Lower leg skin (tissue), 4 donors: Measurements from ENCODE around the gene GMPR. TPM values are rescaled to one million over a fixed set of nuclear protein-coding genes. Genes with fewer than 3 reads are reported as not detected.
"Not testable (repeated sequence)": the region's sequence is repeated elsewhere in the genome, so short reads cannot be mapped to it uniquely, and the experiment has no call there.

Source experiments
- DNase-seq, 2 donors: peaks; one replicate each; pipeline ENCODE4 v3.0.0-alpha.2; 2019; ENCODE audit warnings: low spot score in 2 of 2
- H3K4me3 ChIP-seq: fragments of 200-600 bp; sonication (generic); 2 replicates; pipeline ENCODE4 v1.5.1; 2017; ENCODE audit warnings: mild to moderate bottlenecking, low read depth; ENCODE audit not compliant: poor library complexity, severe bottlenecking
- POLR2A ChIP-seq, 2 donors: fragments of 450-650 bp; IDR thresholded peaks; one replicate each; pipeline ENCODE4 v1.6.1; 2016 to 2017; ENCODE audit warnings: antibody characterized with exemption in 2 of 2, mild to moderate bottlenecking in 1 of 2, moderate library complexity in 1 of 2
- WGBS, 2 donors: methylation state at CpG; one replicate each; pipeline ENCODE4 v1.1.5; 2018; 5-methylcytosine and 5-hydroxymethylcytosine counted together
- intact Hi-C: fragments of 100-400 bp; cut with DNase I; formaldehyde crosslinking; loops from one replicate; pipeline ENCODE4 v1.15.0; 2023; ENCODE audit warnings: low total_unique reads
- total RNA-seq, 4 donors: library from RNA; depleted of rRNA; stranded (reverse); fragments of >200 nt; gene quantifications; one replicate each; pipeline ENCODE4 v1.1.0, GENCODE V29; 2016
- TF ChIP-seq, protein P1 (sequence below), 3 donors: fragments of 450-650 bp; IDR thresholded peaks; one replicate each; pipeline ENCODE4 v1.5.1; 2016; ENCODE audit warnings: antibody characterized with exemption in 3 of 3, mild to moderate bottlenecking in 3 of 3, moderate library complexity in 2 of 3

GMPR gene
- total RNA-seq, 4 donors from 2014 or later: 5.2 to 26.7 (median 10.6) TPM

DNA sequence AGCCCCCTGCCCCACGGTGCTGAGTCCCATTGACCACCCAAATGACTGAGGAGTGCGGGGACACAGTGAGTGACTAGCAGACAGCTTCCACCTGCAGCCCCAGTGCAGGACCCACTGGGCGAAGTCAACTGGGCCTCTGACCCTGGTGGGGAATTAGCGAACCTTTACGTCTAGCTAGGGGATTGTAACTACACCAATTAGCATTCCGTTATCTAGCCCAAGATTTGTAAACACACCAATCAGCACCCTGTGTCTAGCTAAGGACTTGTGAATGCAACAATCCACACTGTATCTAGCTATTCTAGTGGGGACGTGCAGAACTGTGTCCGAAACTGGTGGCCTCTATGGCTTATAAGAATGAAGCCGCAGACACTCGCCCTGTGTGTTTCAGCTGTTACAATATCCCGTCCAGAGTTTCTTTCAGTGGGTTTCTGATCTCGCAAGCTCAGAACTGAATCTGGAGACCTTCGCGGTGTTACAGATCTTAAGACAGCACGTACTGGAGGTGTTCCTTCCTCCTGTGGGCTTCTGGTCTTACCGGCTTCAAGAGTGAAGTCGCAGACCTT lies 21.1 kb upstream of the GMPR start:
- intact Hi-C loops: no loop called here

DNA sequence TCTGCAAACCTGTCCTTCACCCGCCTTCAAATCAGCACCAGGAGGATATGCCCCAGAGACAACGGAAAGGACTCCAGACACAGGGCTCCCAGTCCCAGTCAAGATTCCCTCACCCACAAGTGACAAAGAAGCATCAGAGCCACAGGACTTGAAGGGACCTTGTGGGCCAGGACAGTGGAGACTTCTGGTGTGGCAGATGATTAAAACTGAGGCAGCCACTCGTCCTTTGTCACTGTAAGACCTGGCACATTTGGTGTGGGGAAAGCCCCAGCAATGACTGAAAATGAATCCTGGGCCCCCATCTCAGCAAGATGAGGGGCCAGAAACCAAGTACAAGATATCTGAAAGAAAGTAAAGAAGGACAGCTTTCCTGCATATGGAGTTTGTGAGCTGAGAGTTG lies 15.6 kb upstream of the GMPR start:
- H3K4me3 ChIP-seq: no peak overlapping the region
- DNase-seq: peak in 1 of 2 donors; percentile 70
- intact Hi-C loops: no loop called here
- TF ChIP-seq POLR2A (IDR thresholded peaks at IDR 0.05): no peak
- TF ChIP-seq, protein P1, sequence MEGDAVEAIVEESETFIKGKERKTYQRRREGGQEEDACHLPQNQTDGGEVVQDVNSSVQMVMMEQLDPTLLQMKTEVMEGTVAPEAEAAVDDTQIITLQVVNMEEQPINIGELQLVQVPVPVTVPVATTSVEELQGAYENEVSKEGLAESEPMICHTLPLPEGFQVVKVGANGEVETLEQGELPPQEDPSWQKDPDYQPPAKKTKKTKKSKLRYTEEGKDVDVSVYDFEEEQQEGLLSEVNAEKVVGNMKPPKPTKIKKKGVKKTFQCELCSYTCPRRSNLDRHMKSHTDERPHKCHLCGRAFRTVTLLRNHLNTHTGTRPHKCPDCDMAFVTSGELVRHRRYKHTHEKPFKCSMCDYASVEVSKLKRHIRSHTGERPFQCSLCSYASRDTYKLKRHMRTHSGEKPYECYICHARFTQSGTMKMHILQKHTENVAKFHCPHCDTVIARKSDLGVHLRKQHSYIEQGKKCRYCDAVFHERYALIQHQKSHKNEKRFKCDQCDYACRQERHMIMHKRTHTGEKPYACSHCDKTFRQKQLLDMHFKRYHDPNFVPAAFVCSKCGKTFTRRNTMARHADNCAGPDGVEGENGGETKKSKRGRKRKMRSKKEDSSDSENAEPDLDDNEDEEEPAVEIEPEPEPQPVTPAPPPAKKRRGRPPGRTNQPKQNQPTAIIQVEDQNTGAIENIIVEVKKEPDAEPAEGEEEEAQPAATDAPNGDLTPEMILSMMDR (IDR thresholded peaks at IDR 0.05): no peak
- WGBS, 2 donors: 88 to 89% methylated on average over 3 of the region's 3 CpGs

More for the DNA sequence above, 21.1 kb upstream of the GMPR start:
- peak in 1 of 2 donors; percentile 42 for DNase-seq
- TF ChIP-seq, protein P1 (IDR thresholded peaks at IDR 0.05): no peak
- no peak for TF ChIP-seq POLR2A (IDR thresholded peaks at IDR 0.05)
- H3K4me3 ChIP-seq: no peak overlapping the region
- 93 to 95% methylated on average over 17 of the region's 17 CpGs for WGBS, 2 donors

DNA sequence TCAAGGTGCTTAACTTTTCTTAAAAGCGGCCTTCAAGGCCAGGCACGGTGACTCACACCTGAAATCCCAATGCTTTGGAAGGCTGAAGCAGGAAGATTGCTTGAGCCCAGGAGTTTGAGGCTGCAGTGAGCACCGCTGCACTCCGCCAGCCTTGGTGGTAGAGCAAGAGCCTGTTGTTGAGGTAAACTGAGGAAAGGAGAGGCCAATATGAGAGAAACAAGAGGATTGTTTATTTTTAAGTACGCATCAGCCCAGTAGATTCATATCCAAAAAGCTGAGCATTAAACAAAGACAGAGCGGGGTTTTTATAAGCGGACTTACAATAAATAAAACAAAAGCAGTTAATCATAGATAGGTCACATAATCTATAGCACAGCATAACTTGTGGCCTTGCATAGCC lies 15.0 kb upstream of the GMPR start:
- 95 to 96% methylated on average over 7 of the region's 7 CpGs for WGBS, 2 donors
- H3K4me3 ChIP-seq: no peak overlapping the region
- intact Hi-C loops: no loop called here
- peak in 1 of 2 donors; percentile 20 for DNase-seq
- TF ChIP-seq POLR2A (IDR thresholded peaks at IDR 0.05): no peak
- TF ChIP-seq, protein P1 (IDR thresholded peaks at IDR 0.05): no peak

DNA sequence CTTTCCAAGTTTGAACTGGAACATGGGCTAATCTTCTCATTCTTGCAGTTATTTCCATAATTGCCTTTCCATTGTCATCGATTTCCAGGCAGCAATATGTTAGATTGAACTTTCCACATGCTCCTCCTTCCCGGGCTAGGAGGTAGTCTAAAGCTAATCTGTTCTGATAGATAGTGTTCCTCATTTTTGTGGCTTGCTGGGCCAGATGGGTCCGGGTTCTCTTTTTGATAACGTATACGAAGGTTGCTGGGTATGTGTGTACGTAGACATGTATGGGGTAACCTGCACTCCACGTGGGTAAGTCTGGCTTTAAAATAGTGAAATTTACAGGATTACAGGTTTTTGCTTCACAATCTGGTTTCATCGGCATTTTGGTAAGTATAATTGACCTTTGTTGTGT lies 14.0 kb upstream of the GMPR start:
- intact Hi-C loops: no loop called here
- WGBS, 2 donors: 80 to 82% methylated on average over 8 of the region's 8 CpGs
- TF ChIP-seq, protein P1 (IDR thresholded peaks at IDR 0.05): no peak
- no peak for TF ChIP-seq POLR2A (IDR thresholded peaks at IDR 0.05)
- peak in 1 of 2 donors; percentile 26 for DNase-seq
- no peak overlapping the region for H3K4me3 ChIP-seq

DNA sequence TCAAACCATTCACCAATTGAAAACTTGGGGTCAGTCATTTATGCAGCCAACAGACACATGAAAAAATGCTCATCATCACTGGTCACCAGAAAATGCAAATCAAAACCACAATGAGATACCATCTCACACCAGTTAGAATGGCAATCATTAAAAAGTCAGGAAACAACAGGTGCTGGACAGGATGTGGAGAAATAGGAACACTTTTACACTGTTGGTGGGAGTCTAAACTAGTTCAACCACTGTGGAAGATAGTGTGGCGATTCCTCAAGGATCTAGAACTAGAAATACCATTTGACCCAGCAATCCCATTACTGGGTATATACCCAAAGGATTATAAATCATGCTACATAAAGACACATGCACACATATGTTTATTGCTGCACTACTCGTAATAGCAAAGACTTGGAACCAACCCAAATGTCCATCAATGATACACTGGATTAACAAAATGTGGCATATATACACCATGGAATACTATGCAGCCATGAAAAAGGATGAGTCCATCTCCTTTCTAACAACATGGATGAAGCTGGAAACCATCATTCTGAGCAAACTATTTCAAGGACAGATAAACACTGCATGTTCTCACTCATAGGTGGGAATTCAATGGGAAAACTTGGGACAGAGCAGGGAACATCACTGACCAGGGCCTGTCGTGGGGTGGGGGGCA lies 13.2 kb upstream of the GMPR start:
- intact Hi-C loops, DNase-seq, H3K4me3 ChIP-seq: not testable (repeated sequence)
- 80 to 93% methylated on average over 3 of the region's 3 CpGs for WGBS, 2 donors

DNA sequence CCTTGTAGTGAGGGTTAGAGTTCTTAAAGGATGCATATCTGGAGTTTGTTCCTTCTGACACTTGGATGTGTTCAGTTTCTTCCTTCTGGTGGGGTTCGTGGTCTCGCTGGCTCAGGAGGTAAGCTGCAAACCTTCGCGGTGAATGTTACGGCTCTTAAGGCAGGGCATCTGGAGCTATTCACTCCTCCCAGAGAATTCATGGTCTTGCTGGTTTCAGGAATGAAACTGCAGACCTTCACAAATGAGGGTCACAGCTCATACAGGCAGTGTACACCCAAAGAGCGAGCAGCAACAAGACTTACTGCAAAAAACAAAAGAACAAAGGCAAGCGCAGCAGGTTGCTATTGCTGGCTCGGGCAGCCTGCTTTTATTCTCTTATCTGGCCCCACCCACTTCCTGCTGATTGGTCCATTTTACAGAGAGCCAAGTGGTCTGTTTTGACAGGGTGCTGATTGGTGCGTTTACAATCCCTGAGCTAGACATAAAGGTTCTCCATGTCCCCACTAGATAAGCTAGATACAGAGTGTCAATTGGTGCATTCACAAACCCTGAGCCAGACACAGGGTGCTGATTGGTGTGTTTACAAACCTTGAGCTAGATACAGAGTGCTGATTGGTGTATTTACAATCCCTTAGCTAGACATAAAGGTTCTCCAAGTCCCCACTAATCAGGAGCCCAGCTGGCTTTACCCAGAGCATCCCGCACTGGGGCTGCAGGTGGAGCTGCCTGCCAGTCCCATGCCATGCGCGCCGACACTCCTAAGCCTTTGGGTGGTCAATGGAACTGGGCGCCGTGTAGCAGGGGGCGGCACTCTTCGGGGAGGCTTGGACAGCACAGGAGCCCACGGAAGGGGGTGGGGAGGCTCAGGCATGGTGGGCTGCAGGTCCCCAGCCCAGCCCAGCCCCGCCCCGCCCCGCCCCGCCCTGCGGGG lies 12.0 kb upstream of the GMPR start:
- DNase-seq: peak in 1 of 2 donors; percentile 65
- 81 to 91% methylated on average over 23 of the region's 23 CpGs for WGBS, 2 donors
- intact Hi-C loops: not testable (repeated sequence)

More for the DNA sequence above, 12.0 kb upstream of the GMPR start:
- not testable (repeated sequence) for H3K4me3 ChIP-seq
